PFSK-1 (cell line): ENCODE data around the gene NLRP6.
A peak's percentile ranks its signal among the peaks of the same experiment; 100 is the strongest.

Experiments
- FOXP2 ChIP-seq: optimal IDR thresholded peaks from 2 replicates; pipeline ENCODE3; 2011; ENCODE audit warnings: borderline replicate concordance, control low read depth, inconsistent platforms; ENCODE audit not compliant: insufficient read depth; ENCODE audit errors: extremely low read length, extremely low read depth
- POLR2AphosphoS5 ChIP-seq: IDR thresholded peaks from 2 replicates; pipeline ENCODE4 v1.6.1; 2012; ENCODE audit warnings: low read depth, mild to moderate bottlenecking, control low read depth, low read length, moderate library complexity
- SIN3A ChIP-seq: IDR thresholded peaks from 2 replicates; pipeline ENCODE4 v1.6.1; 2012; ENCODE audit warnings: mild to moderate bottlenecking, low read length, moderate library complexity, borderline replicate concordance; ENCODE audit not compliant: insufficient read depth
- TAF1 ChIP-seq: IDR thresholded peaks from 2 replicates; pipeline ENCODE4 v1.6.1; 2012; ENCODE audit warnings: low read length, control low read depth, borderline replicate concordance; ENCODE audit not compliant: insufficient read depth
- TF ChIP-seq, protein P1 (sequence below), 2 experiments: IDR thresholded peaks; 2 replicates each; pipeline versions ENCODE4 v1.6.1 to v1.8.0; 2011 to 2012; ENCODE audit warnings: low read depth in 2 of 2, low read length in 2 of 2, control low read depth in 1 of 2, inconsistent platforms in 1 of 2, mild to moderate bottlenecking in 1 of 2, moderate library complexity in 1 of 2; ENCODE audit not compliant: insufficient read depth in 1 of 2

The NLRP6 gene

DNA sequence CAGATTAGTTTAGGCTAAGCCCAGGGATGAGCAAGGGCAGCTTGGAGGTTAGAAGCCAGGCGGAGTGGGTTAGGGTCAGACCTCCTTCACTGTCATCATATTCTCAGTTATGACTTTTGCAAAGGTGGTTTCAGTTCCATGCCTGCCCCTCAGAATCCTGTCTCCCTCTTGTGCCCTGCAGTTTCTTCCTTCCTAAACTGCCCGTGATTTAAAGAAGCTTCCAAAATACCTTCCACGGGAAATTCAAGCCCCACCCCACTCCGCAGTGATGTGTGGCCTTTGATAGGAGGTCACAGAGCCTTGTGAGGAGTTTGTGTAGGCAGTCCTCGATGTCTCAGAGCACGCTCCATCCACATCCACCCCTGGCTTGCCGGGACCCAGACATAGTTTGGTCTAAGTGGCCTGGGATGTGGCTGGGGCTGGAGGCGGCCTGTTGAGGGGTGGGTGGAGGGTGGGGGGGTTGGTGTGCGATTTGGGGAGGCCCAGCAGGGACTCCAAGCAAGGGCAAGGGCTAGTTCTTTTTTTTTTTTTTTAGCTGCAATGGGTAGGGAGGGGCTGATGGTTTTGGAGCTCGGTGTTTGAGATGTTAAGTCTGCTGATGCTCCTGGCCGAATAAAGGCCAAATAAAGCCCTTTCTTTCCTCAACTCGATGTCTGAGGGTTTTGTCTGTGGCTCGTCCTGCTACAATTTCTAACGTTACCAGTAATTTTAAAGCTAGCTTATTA lies 34.0 kb downstream of the NLRP6 start:
- TF ChIP-seq TAF1 (no peak), FOXP2 (no peak)

DNA sequence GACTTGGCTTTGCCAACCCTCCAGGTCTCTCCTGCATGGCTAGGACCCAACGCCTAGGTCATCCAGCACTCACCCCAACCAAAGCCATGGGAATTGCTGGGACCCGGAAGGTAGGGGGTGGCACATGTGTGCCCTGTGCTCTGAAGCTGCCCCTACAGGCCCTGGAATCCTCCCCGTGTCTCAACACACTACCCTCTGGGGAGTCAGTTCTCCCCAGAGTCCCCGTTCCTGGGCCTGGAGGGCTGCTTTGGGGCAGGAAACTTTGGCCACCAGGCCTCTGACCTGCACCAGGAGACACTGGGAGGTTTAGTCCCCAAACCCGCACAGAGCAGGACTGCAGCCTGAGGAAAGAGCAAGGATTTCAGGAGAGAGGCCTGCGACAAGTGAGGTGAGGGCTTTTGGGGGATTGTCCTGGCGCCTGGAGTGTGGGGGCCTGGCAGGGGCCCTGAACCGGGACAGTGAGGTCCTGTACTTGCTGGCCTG lies 35.1 kb downstream of the NLRP6 start:
- no peak for TF ChIP-seq POLR2AphosphoS5

DNA sequence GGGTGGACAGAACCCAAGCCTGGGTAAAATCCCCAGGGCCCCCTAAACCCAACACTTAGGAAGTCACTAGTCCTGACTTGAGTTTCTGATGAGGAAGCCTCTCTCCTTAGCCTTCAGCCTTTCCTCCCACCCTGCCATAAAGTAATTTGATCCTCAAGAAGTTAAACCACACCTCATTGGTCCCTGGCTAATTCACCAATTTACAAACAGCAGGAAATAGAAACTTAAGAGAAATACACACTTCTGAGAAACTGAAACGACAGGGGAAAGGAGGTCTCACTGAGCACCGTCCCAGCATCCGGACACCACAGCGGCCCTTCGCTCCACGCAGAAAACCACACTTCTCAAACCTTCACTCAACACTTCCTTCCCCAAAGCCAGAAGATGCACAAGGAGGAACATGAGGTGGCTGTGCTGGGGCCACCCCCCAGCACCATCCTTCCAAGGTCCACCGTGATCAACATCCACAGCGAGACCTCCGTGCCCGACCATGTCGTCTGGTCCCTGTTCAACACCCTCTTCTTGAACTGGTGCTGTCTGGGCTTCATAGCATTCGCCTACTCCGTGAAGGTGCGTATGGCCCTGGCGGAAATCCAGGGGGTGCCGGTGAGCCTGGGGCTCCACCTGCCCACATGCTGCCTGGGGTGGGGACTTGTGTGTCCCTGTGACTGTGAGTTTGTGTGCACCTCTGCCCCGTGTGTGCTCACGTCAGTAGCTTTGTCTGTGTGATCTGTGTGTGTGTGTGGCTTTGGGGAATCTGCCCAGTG lies 35.8 kb downstream of the NLRP6 start, which contains the start of gene IFITM1:
TSS of gene IFITM1 (plus strand) at position 254 of the 767 bp plus-strand sequence. CDS start at position 385, 131 bp downstream.
- TF ChIP-seq POLR2AphosphoS5 = peak; percentile 50; the same call in 1 of the 2 replicates
- TF ChIP-seq FOXP2 = no peak
- TF ChIP-seq SIN3A = no peak

DNA sequence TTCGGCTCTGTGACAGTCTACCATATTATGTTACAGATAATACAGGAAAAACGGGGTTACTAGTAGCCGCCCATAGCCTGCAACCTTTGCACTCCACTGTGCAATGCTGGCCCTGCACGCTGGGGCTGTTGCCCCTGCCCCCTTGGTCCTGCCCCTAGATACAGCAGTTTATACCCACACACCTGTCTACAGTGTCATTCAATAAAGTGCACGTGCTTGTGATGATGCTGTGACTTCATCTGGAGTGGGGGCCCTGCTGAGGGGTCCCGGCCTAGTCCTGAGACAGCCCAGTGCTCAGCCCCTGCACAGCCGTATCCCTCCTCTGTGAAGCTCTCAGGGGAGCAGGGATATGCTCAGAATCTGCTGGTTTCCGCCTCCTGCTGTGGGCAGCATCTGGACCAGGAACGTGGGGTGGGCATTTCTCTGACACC lies 36.9 kb downstream of the NLRP6 start:
- no peak for TF ChIP-seq SIN3A
- TF ChIP-seq POLR2AphosphoS5 = no peak
- TF ChIP-seq TAF1 = no peak
- no peak for TF ChIP-seq FOXP2
- TF ChIP-seq, protein P1, sequence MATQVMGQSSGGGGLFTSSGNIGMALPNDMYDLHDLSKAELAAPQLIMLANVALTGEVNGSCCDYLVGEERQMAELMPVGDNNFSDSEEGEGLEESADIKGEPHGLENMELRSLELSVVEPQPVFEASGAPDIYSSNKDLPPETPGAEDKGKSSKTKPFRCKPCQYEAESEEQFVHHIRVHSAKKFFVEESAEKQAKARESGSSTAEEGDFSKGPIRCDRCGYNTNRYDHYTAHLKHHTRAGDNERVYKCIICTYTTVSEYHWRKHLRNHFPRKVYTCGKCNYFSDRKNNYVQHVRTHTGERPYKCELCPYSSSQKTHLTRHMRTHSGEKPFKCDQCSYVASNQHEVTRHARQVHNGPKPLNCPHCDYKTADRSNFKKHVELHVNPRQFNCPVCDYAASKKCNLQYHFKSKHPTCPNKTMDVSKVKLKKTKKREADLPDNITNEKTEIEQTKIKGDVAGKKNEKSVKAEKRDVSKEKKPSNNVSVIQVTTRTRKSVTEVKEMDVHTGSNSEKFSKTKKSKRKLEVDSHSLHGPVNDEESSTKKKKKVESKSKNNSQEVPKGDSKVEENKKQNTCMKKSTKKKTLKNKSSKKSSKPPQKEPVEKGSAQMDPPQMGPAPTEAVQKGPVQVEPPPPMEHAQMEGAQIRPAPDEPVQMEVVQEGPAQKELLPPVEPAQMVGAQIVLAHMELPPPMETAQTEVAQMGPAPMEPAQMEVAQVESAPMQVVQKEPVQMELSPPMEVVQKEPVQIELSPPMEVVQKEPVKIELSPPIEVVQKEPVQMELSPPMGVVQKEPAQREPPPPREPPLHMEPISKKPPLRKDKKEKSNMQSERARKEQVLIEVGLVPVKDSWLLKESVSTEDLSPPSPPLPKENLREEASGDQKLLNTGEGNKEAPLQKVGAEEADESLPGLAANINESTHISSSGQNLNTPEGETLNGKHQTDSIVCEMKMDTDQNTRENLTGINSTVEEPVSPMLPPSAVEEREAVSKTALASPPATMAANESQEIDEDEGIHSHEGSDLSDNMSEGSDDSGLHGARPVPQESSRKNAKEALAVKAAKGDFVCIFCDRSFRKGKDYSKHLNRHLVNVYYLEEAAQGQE (IDR thresholded peaks at IDR 0.05; ENCODE audit: insufficient read depth in 1 of 2, low read depth in 2 of 2, low read length in 2 of 2) = no peak

DNA sequence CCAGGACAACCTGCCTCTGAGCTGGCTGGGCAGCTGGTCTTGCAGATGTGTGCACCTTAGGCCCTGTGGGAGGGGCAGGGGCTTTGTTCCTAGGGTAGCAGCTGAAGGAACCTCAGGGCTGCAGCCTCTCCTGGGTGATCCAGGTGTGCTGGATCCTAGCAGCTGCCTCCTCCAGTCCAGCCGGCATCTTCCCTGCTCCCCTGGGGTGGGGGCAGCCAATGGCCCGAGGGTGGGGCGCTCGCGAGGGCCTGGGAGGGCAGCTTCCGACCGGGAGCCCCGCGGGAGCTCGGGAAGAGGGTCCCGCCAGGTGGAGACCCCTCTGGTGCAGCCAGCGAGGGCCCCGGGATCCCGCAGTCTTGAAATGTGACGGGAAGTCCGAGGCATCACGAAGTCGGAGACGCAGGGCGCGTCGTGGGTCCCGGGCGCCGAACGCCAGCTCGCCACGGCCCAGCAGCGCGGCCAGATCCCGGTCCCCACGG lies 37.3 kb downstream of the NLRP6 start:
- TF ChIP-seq, protein P1 (IDR thresholded peaks at IDR 0.05; ENCODE audit: insufficient read depth in 1 of 2, low read depth in 2 of 2, low read length in 2 of 2) = no peak
- TF ChIP-seq TAF1 (no peak), POLR2AphosphoS5 (no peak), SIN3A (no peak), FOXP2 (no peak)

DNA sequence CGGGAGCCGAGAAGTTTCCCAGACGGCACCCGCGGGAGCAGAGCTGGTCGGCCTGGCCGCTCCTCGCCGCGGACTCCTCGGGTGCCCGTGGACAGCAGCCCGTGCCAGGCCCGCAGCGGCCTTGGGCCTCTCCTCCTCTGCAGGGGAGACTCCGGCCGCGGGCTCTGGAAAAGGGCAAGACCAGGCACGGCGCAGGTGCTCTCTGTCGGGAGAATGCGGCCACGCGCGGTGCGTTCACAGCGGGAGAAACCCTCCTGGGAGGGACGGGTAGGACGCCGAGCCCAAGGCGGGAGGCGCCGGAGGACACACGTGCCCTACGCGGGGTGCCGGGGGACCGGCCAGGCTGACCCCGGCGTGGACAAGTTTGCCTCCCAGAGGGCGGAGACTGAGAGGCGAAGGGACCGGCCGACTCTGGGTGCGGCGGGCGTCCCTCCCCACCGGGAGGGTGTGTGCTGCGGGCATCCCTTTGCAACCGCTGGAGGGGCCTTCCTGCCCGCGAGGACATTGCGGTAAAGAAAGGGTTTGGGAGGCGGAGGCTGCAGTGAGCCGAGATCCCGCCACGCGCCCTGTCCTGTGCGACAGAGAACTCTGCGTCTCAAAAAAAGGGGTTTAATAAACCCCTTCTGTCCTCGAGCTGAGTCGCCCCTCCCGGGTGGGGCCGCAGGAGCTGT lies 38.0 kb downstream of the NLRP6 start:
- no peak for TF ChIP-seq TAF1
- TF ChIP-seq SIN3A = no peak
- no peak for TF ChIP-seq POLR2AphosphoS5
- TF ChIP-seq FOXP2 = no peak
- TF ChIP-seq, protein P1 (IDR thresholded peaks at IDR 0.05; ENCODE audit: insufficient read depth in 1 of 2, low read depth in 2 of 2, low read length in 2 of 2) = no peak
